OCI-LY1 (cell line): ENCODE results near the gene RPS6KA6.

Experiments
- H2AFZ ChIP-seq: fragments of 200-600 bp; sonication (generic), shearing (Covaris generic); 2 replicates; pipeline ENCODE4 v1.6.0; 2014; ENCODE audit warnings: antibody characterized with exemption, mild to moderate bottlenecking, low read length
- H3F3A ChIP-seq: fragments of 200-600 bp; sonication (generic), shearing (Covaris generic); 2 replicates; pipeline ENCODE4 v1.6.0; 2014; ENCODE audit warnings: mild to moderate bottlenecking, antibody characterized with exemption, low read length, moderate library complexity; ENCODE audit not compliant: insufficient read depth
- H3K27ac ChIP-seq: fragments of 200-600 bp; sonication (generic); 2 replicates; pipeline ENCODE4 v1.5.1; 2014; ENCODE audit warnings: low read length, mixed run types, mild to moderate bottlenecking, low read depth; ENCODE audit not compliant: poor library complexity, severe bottlenecking
- H3K27me3 ChIP-seq: fragments of 200-600 bp; sonication (generic); 2 replicates; pipeline ENCODE4 v1.6.0; 2014; ENCODE audit warnings: antibody characterized with exemption, mild to moderate bottlenecking, low read length, moderate library complexity; ENCODE audit not compliant: insufficient read depth
- H3K36me3 ChIP-seq: fragments of 200-600 bp; sonication (generic); 2 replicates; pipeline ENCODE4 v1.6.1; 2014; ENCODE audit warnings: mild to moderate bottlenecking, antibody characterized with exemption, low read length, moderate library complexity, mixed read lengths; ENCODE audit not compliant: insufficient read depth
- H3K4me1 ChIP-seq: fragments of 200-600 bp; sonication (generic); 2 replicates; pipeline ENCODE4 v1.5.1; 2014; ENCODE audit warnings: mild to moderate bottlenecking, low read length, moderate library complexity; ENCODE audit not compliant: insufficient read depth, severe bottlenecking
- H3K4me2 ChIP-seq: fragments of 200-600 bp; sonication (generic), shearing (Covaris generic); 2 replicates; pipeline ENCODE4 v1.6.1; 2014; ENCODE audit warnings: low read length
- H3K4me3 ChIP-seq: fragments of 200-600 bp; sonication (generic); 2 replicates; pipeline ENCODE4 v1.5.1; 2014; ENCODE audit warnings: low read length, low read depth, mild to moderate bottlenecking, mixed read lengths; ENCODE audit not compliant: poor library complexity, severe bottlenecking
- H3K79me2 ChIP-seq: fragments of 200-600 bp; shearing (Covaris generic); 2 replicates; pipeline ENCODE4 v1.6.1; 2016; ENCODE audit warnings: mixed run types, low read length, mixed read lengths; ENCODE audit not compliant: insufficient read depth
- H3K9ac ChIP-seq: fragments of 200-600 bp; sonication (generic), shearing (Covaris generic); 2 replicates; pipeline ENCODE4 v1.6.1; 2014; ENCODE audit warnings: mild to moderate bottlenecking, low read length, mixed read lengths
- H3K9me2 ChIP-seq: fragments of 200-600 bp; sonication (generic), shearing (Covaris generic); 2 replicates; pipeline ENCODE4 v1.6.1; 2014; ENCODE audit warnings: low read depth, mild to moderate bottlenecking, low read length, mixed read lengths
- H3K9me3 ChIP-seq: fragments of 200-600 bp; shearing (Covaris generic); 2 replicates; pipeline ENCODE4 v1.6.1; 2014; ENCODE audit warnings: low read length, mixed read lengths
- H4K20me1 ChIP-seq: fragments of 200-600 bp; sonication (generic), shearing (Covaris generic); 2 replicates; pipeline ENCODE4 v1.6.0; 2016; ENCODE audit warnings: mild to moderate bottlenecking, low read length; ENCODE audit not compliant: insufficient read depth
- CTCF ChIP-seq: fragments of 200-600 bp; sonication (generic), shearing (Covaris generic); IDR thresholded peaks from 2 replicates; pipeline ENCODE4 v1.5.1; 2017; ENCODE audit warnings: mild to moderate bottlenecking, antibody characterized with exemption, low read length, moderate library complexity, mixed read lengths
- EZH2 ChIP-seq: fragments of 200-600 bp; sonication (generic), shearing (Covaris generic); IDR thresholded peaks from 2 replicates; pipeline ENCODE4 v1.8.0; 2017; ENCODE audit warnings: borderline replicate concordance, mixed run types, mild to moderate bottlenecking, antibody characterized with exemption, low read length, moderate library complexity, mixed read lengths

The RPS6KA6 gene

DNA sequence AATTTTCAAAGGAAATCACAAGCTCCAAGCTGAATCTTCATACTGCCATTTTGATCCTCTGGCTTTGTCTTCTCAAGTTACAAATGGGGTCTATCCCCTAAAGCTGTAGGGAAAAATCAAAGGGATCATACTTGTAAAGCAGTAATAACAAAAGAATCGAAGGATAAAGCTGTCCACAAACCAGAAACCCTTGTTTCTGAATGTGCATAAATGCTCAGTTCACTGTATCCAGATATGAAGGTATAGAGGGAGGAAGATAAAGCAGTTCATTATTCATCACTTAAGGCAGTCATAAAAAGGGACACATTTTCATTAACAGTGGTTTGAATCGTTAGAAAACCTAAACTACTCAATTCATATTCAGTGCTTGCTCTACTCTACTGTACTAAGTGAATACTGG is 33.2 kb upstream of the RPS6KA6 start:
- Histone ChIP-seq H3K27ac (no peak overlapping the region), H4K20me1 (no peaks in the 10 kb centered on the region), H2AFZ (no peak overlapping the region), H3K9me2 (no peaks in the 10 kb centered on the region), H3K27me3 (no peaks in the 10 kb centered on the region), H3K9ac (no peak overlapping the region), H3K4me3 (no peak overlapping the region), H3K4me1 (no peaks in the 10 kb centered on the region), H3K9me3 (no peaks in the 10 kb centered on the region), H3K79me2 (no peaks in the 10 kb centered on the region), H3K4me2 (no peak overlapping the region), H3K36me3 (no peaks in the 10 kb centered on the region), H3F3A (no peaks in the 10 kb centered on the region)
- TF ChIP-seq EZH2 (no peak), CTCF (no peak)

GRCh38 chrX:84219551-84219950 is 31.6 kb upstream of the RPS6KA6 start:
- H3K4me2 ChIP-seq: no peak overlapping the region
- no peak for TF ChIP-seq EZH2
- no peak for TF ChIP-seq CTCF
- no peaks in the 10 kb centered on the region for H3K36me3 ChIP-seq
- H3K9me2 ChIP-seq: no peaks in the 10 kb centered on the region
- no peak overlapping the region for H3K4me3 ChIP-seq
- no peaks in the 10 kb centered on the region for H3K4me1 ChIP-seq
- H3K27me3 ChIP-seq: no peaks in the 10 kb centered on the region
- H3K9me3 ChIP-seq: no peaks in the 10 kb centered on the region
- no peak overlapping the region for H3K9ac ChIP-seq
- no peaks in the 10 kb centered on the region for H3F3A ChIP-seq
- no peak overlapping the region for H2AFZ ChIP-seq
- H3K79me2 ChIP-seq: no peaks in the 10 kb centered on the region
- no peaks in the 10 kb centered on the region for H4K20me1 ChIP-seq
- H3K27ac ChIP-seq: no peak overlapping the region

- no peak overlapping the region for H3K9ac ChIP-seq
- H3K79me2 ChIP-seq: no peaks in the 10 kb centered on the region
- H3F3A ChIP-seq: no peaks in the 10 kb centered on the region
- no peak overlapping the region for H3K27ac ChIP-seq
- no peak overlapping the region for H2AFZ ChIP-seq
- no peaks in the 10 kb centered on the region for H3K9me2 ChIP-seq
- H3K4me2 ChIP-seq: no peak overlapping the region
- TF ChIP-seq CTCF: no peak
- TF ChIP-seq EZH2: no peak
- H3K27me3 ChIP-seq: no peaks in the 10 kb centered on the region
- no peak overlapping the region for H3K4me3 ChIP-seq
- H4K20me1 ChIP-seq: no peaks in the 10 kb centered on the region
- no peaks in the 10 kb centered on the region for H3K36me3 ChIP-seq
- no peaks in the 10 kb centered on the region for H3K4me1 ChIP-seq
- no peaks in the 10 kb centered on the region for H3K9me3 ChIP-seq
Observed at GRCh38 chrX:84218726-84219125, 30.7 kb upstream of the RPS6KA6 start.
